Aorta (tissue), 5 donors: ENCODE measurements around the gene SLC13A3. TPM values are rescaled to one million over a fixed set of nuclear protein-coding genes. Genes with fewer than 3 reads are reported as not detected.

Experiments used
- ATAC-seq: fragments of 200-7000 bp; cut with Tn5 transposase; one replicate; pipeline ENCODE4 v1.9.1; 2022; ENCODE audit warnings: moderate library complexity; ENCODE audit not compliant: low FRiP score
- DNase-seq, 2 donors: peaks; one replicate each; pipeline ENCODE4 v3.0.0-alpha.2; 2020
- H3K27ac ChIP-seq, 2 donors: one replicate each; pipeline ENCODE4 v1.5.1; 2013; ENCODE audit warnings: low read length in 2 of 2, mild to moderate bottlenecking in 2 of 2, moderate library complexity in 2 of 2, control low read depth in 1 of 2, inconsistent platforms in 1 of 2, low read depth in 1 of 2
- H3K27me3 ChIP-seq, 2 donors: one replicate each; pipeline ENCODE4 v1.6.1; 2013; ENCODE audit warnings: control low read depth in 1 of 2, low read length in 1 of 2, mild to moderate bottlenecking in 1 of 2, moderate library complexity in 1 of 2; ENCODE audit not compliant: insufficient read depth in 2 of 2, control insufficient read depth in 1 of 2
- H3K36me3 ChIP-seq, 2 donors: one replicate each; pipeline ENCODE4 v1.6.1; 2013; ENCODE audit warnings: control low read depth in 1 of 2, low read length in 1 of 2, mild to moderate bottlenecking in 1 of 2; ENCODE audit not compliant: insufficient read depth in 2 of 2, control insufficient read depth in 1 of 2
- H3K4me1 ChIP-seq, 2 donors: one replicate each; pipeline ENCODE4 v1.6.1; 2013; ENCODE audit warnings: low read length in 2 of 2, control low read depth in 1 of 2, mild to moderate bottlenecking in 1 of 2, moderate library complexity in 1 of 2; ENCODE audit not compliant: insufficient read depth in 2 of 2, control insufficient read depth in 1 of 2
- H3K4me3 ChIP-seq, 2 donors: one replicate each; pipeline ENCODE4 v1.5.1; 2013; ENCODE audit warnings: low read length in 2 of 2, control low read depth in 1 of 2, mild to moderate bottlenecking in 1 of 2
- H3K9me3 ChIP-seq: one replicate; pipeline ENCODE4 v1.6.1; 2013; ENCODE audit warnings: mild to moderate bottlenecking, low read length; ENCODE audit not compliant: control insufficient read depth
- WGBS, 2 donors: extraction: QIAGEN DNeasy Blood & Tissue Kit; methylation state at CpG; one replicate each; pipeline ENCODE4 v1.1.7; 2013; 5-methylcytosine and 5-hydroxymethylcytosine counted together
- intact Hi-C, 2 donors: fragments of 100-400 bp; cut with DNase I; formaldehyde crosslinking; loops; one replicate each; pipeline versions ENCODE4 v1.14.2 to v1.15.0; 2022
- polyA plus RNA-seq, 2 donors: library from polyadenylated mRNA; stranded (reverse); fragments of 200-250 nt; gene quantifications; one replicate each; pipeline ENCODE4 v1.2.3, GENCODE V29; 2013
- total RNA-seq, 2 donors: library from RNA; stranded (reverse); fragmentation: NEBNext Ultra II Directional; extraction: Animal tissue kit (Norgen Biotek cat#: 25700); gene quantifications; one replicate each; pipeline ENCODE4 v1.2.1, GENCODE V29; 2021
- donor health status: healthy with polysubstance abuse.
- donor health status: Bipolar disorder and iron deficiency.
- donor health status: DM: no; HTN: no; CAD: no.
- donor health status: DM: no; HTN: no; CAD: no.
- donor health status: DM: yes; HTN: yes; CAD: no.

SLC13A3 gene
- total and polyA plus RNA-seq, 4 donors: 1.8 to 5.1 (median 3.7) TPM; not detected in 1

DNA sequence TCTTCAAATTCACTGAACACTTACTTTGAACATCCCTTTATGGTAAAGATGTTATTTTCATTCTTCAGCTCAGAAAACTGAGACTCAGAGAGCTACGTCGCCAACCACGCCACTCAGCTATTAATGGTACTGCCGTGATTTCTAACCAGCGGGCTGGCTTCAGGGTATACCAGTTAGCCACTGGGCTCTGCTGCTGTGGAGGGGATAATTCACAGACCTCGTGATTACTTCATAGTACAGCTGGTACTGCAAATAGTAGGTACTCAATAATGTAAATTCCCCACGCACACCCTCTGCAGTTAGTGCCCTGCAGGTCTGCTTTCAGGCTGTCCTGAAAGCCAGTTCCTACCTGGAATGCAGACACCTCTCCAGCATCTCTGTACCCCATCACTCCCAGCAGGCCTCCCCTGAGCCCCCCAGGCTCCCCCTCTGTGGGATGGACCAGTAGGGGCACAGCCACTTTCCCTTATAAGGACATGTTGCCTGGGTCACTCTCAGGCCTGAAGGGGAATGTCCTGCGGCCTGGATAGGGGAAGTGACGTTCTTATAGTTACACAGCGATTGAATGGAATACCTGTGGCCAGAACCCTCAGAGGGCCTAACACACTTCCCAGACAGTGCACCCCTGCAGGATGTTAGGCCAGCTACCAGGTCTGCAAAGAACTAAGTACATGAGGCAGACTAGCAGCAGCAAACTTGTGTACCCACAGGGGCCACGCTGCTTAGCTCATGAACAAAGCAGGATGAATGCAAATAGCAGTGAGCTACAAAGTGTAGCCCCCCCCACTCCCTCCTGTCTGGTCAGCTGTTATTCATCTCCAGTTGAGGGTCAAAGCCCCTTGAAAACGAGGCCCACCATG, 99.5 kb downstream of the SLC13A3 start:
- ATAC-seq (no peak), DNase-seq (no peak)
- WGBS, 2 donors: 71 to 76% methylated on average over 12 of the region's 12 CpGs
- Histone ChIP-seq H3K36me3 (no peaks in the 10 kb centered on the region), H3K27me3 (no peaks in the 10 kb centered on the region), H3K9me3 (no peaks in the 10 kb centered on the region), H3K27ac (no peak overlapping the region), H3K4me1 (no peaks in the 10 kb centered on the region), H3K4me3 (no peak overlapping the region)
- intact Hi-C loops: no loop called here

DNA sequence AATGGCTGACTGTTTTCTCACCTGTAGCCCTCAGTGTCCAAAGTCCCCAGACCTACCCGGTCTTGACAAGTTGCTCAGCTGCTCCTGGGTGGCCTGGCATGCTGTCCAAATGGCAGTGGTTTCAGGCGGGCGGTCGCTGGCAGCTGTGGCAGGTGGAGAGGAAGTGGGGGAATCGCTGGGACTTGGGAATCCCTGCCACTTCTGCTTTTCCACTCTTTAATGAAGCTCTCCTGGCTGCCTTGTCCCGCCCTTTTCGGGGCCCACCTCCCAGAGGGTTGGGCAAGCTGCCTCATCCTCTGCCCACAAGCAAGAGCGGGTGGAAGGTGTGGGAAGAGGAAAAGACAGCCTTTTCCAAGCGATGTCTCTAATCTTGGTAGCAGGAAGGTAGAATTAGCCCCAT, 100.8 kb downstream of the SLC13A3 start, which contains the start of gene OCSTAMP:
TSS of gene OCSTAMP (minus strand) at position 194 of the 400 bp plus-strand sequence. CDS start at position 100, 94 bp downstream.
- Histone ChIP-seq H3K9me3 (no peaks in the 10 kb centered on the region), H3K36me3 (no peaks in the 10 kb centered on the region), H3K4me3 (no peak within 1 kb of the TSS), H3K27me3 (no peaks in the 10 kb centered on the region), H3K27ac (no peak within 1 kb of the TSS), H3K4me1 (no peaks in the 10 kb centered on the region)
- DNase-seq (no peak), ATAC-seq (no peak)
- WGBS, 2 donors: 69 to 70% methylated on average over 9 of the region's 9 CpGs
- intact Hi-C loops: no loop called here

DNA sequence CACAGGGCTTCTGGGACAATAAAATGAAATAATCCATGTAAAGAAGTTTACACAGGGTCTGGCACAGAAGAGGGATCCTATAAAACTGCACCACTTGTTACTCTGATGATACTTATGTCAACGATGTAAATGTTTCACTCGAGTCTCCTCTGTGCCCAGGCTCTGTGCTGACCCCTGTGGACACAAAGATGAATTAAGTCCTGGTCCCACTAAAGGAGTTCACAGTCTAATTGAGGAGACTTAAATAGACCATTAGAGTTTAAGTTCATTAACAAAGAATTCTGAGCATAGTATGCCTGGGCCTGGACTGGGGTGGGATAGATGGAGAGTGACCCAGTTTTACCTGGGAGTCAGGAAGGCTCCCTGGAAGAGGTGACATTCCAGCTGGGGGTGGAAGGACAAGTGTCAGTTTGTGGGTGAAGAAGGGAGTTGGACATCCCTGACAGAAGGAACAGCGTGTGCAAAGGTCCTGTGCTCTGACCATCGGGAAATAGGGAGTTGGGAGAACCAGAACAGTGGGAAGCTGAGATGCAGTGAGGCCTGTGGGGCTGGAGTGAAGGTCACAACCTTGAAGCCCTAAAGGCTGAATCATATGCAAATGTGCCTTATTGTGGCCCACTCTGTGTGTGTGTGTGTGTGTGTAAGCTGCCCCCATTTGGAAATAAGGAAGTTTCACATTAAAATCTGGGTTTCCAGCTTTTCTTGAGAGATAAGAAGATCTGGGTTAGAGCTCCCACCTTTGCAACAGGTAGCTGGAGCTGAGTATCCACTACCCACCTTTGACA, 101.9 kb downstream of the SLC13A3 start:
- DNase-seq (no peak), ATAC-seq (no peak)
- Histone ChIP-seq H3K4me3 (no peak overlapping the region), H3K9me3 (no peaks in the 10 kb centered on the region), H3K4me1 (no peaks in the 10 kb centered on the region), H3K27me3 (no peaks in the 10 kb centered on the region), H3K36me3 (no peaks in the 10 kb centered on the region), H3K27ac (no peak overlapping the region)
- 87 to 89% methylated on average over 4 of the region's 4 CpGs for WGBS, 2 donors
- intact Hi-C loops: no loop called here

- H3K4me1 ChIP-seq: no peaks in the 10 kb centered on the region
- no peaks in the 10 kb centered on the region for H3K36me3 ChIP-seq
- no peak overlapping the region for H3K27ac ChIP-seq
- 80 to 81% methylated on average over 5 of the region's 5 CpGs for WGBS, 2 donors
- no peaks in the 10 kb centered on the region for H3K9me3 ChIP-seq
- no peak overlapping the region for H3K4me3 ChIP-seq
- intact Hi-C loops: no loop called here
- H3K27me3 ChIP-seq: no peaks in the 10 kb centered on the region
- ATAC-seq (no peak), DNase-seq (no peak)
These were observed 102.6 kb downstream of the SLC13A3 start for GRCh38 chr20:46548688-46549087.

GRCh38 chr20:46547995-46548394, 103.3 kb downstream of the SLC13A3 start:
- 82 to 84% methylated on average over 6 of the region's 6 CpGs for WGBS, 2 donors
- Histone ChIP-seq H3K36me3 (no peaks in the 10 kb centered on the region), H3K27ac (no peak overlapping the region), H3K4me1 (no peaks in the 10 kb centered on the region), H3K4me3 (no peak overlapping the region), H3K27me3 (no peaks in the 10 kb centered on the region), H3K9me3 (no peaks in the 10 kb centered on the region)
- ATAC-seq: no peak
- no peak for DNase-seq
- intact Hi-C loops: no loop called here

GRCh38 chr20:46546936-46547335, 104.3 kb downstream of the SLC13A3 start:
- H3K4me1 ChIP-seq: no peaks in the 10 kb centered on the region
- no peak overlapping the region for H3K4me3 ChIP-seq
- no peak for DNase-seq
- H3K9me3 ChIP-seq: no peaks in the 10 kb centered on the region
- 64 to 66% methylated on average over 6 of the region's 6 CpGs for WGBS, 2 donors
- no peak for ATAC-seq
- intact Hi-C loops: no loop called here
- H3K27me3 ChIP-seq: no peaks in the 10 kb centered on the region
- H3K36me3 ChIP-seq: no peaks in the 10 kb centered on the region
- H3K27ac ChIP-seq: no peak overlapping the region

GRCh38 chr20:46546298-46546697, 105.0 kb downstream of the SLC13A3 start:
- DNase-seq (no peak), ATAC-seq (no peak)
- Histone ChIP-seq H3K9me3 (no peaks in the 10 kb centered on the region), H3K27ac (no peak overlapping the region), H3K27me3 (no peaks in the 10 kb centered on the region), H3K4me1 (no peaks in the 10 kb centered on the region), H3K36me3 (no peaks in the 10 kb centered on the region), H3K4me3 (no peak overlapping the region)
- WGBS, 2 donors: 83 to 86% methylated on average over 3 of the region's 3 CpGs
- intact Hi-C loops: no loop called here

- Histone ChIP-seq H3K4me3 (no peak overlapping the region), H3K27me3 (peaks cover 0 to 2% of the 10 kb centered on the region in 2 donors), H3K4me1 (no peaks in the 10 kb centered on the region), H3K27ac (no peak overlapping the region), H3K9me3 (no peaks in the 10 kb centered on the region), H3K36me3 (no peaks in the 10 kb centered on the region)
- intact Hi-C loops: no loop called here
- ATAC-seq (no peak), DNase-seq (no peak)
- 88 to 93% methylated on average over 9 of the region's 9 CpGs for WGBS, 2 donors
These were observed 105.5 kb downstream of the SLC13A3 start for GRCh38 chr20:46545827-46546138.
